OCI-LY1 (cell line): ENCODE data around the gene CTIF.
A peak's percentile ranks its signal among the peaks of the same experiment; 100 is the strongest.

Experiments
- H2AFZ ChIP-seq: fragments of 200-600 bp; sonication (generic), shearing (Covaris generic); 2 replicates; pipeline ENCODE4 v1.6.0; 2014; ENCODE audit warnings: antibody characterized with exemption, mild to moderate bottlenecking, low read length
- H3F3A ChIP-seq: fragments of 200-600 bp; sonication (generic), shearing (Covaris generic); 2 replicates; pipeline ENCODE4 v1.6.0; 2014; ENCODE audit warnings: mild to moderate bottlenecking, antibody characterized with exemption, low read length, moderate library complexity; ENCODE audit not compliant: insufficient read depth
- H3K27ac ChIP-seq: fragments of 200-600 bp; sonication (generic); 2 replicates; pipeline ENCODE4 v1.5.1; 2014; ENCODE audit warnings: low read length, mixed run types, mild to moderate bottlenecking, low read depth; ENCODE audit not compliant: poor library complexity, severe bottlenecking
- H3K27me3 ChIP-seq: fragments of 200-600 bp; sonication (generic); 2 replicates; pipeline ENCODE4 v1.6.0; 2014; ENCODE audit warnings: antibody characterized with exemption, mild to moderate bottlenecking, low read length, moderate library complexity; ENCODE audit not compliant: insufficient read depth
- H3K36me3 ChIP-seq: fragments of 200-600 bp; sonication (generic); 2 replicates; pipeline ENCODE4 v1.6.1; 2014; ENCODE audit warnings: mild to moderate bottlenecking, antibody characterized with exemption, low read length, moderate library complexity, mixed read lengths; ENCODE audit not compliant: insufficient read depth
- H3K4me1 ChIP-seq: fragments of 200-600 bp; sonication (generic); 2 replicates; pipeline ENCODE4 v1.5.1; 2014; ENCODE audit warnings: mild to moderate bottlenecking, low read length, moderate library complexity; ENCODE audit not compliant: insufficient read depth, severe bottlenecking
- H3K4me2 ChIP-seq: fragments of 200-600 bp; sonication (generic), shearing (Covaris generic); 2 replicates; pipeline ENCODE4 v1.6.1; 2014; ENCODE audit warnings: low read length
- H3K4me3 ChIP-seq: fragments of 200-600 bp; sonication (generic); 2 replicates; pipeline ENCODE4 v1.5.1; 2014; ENCODE audit warnings: low read length, low read depth, mild to moderate bottlenecking, mixed read lengths; ENCODE audit not compliant: poor library complexity, severe bottlenecking
- H3K79me2 ChIP-seq: fragments of 200-600 bp; shearing (Covaris generic); 2 replicates; pipeline ENCODE4 v1.6.1; 2016; ENCODE audit warnings: mixed run types, low read length, mixed read lengths; ENCODE audit not compliant: insufficient read depth
- H3K9ac ChIP-seq: fragments of 200-600 bp; sonication (generic), shearing (Covaris generic); 2 replicates; pipeline ENCODE4 v1.6.1; 2014; ENCODE audit warnings: mild to moderate bottlenecking, low read length, mixed read lengths
- H3K9me2 ChIP-seq: fragments of 200-600 bp; sonication (generic), shearing (Covaris generic); 2 replicates; pipeline ENCODE4 v1.6.1; 2014; ENCODE audit warnings: low read depth, mild to moderate bottlenecking, low read length, mixed read lengths
- H3K9me3 ChIP-seq: fragments of 200-600 bp; shearing (Covaris generic); 2 replicates; pipeline ENCODE4 v1.6.1; 2014; ENCODE audit warnings: low read length, mixed read lengths
- H4K20me1 ChIP-seq: fragments of 200-600 bp; sonication (generic), shearing (Covaris generic); 2 replicates; pipeline ENCODE4 v1.6.0; 2016; ENCODE audit warnings: mild to moderate bottlenecking, low read length; ENCODE audit not compliant: insufficient read depth
- CTCF ChIP-seq: fragments of 200-600 bp; sonication (generic), shearing (Covaris generic); IDR thresholded peaks from 2 replicates; pipeline ENCODE4 v1.5.1; 2017; ENCODE audit warnings: mild to moderate bottlenecking, antibody characterized with exemption, low read length, moderate library complexity, mixed read lengths
- EZH2 ChIP-seq: fragments of 200-600 bp; sonication (generic), shearing (Covaris generic); IDR thresholded peaks from 2 replicates; pipeline ENCODE4 v1.8.0; 2017; ENCODE audit warnings: borderline replicate concordance, mixed run types, mild to moderate bottlenecking, antibody characterized with exemption, low read length, moderate library complexity, mixed read lengths

Gene CTIF

GRCh38 chr18:48785091-48785614 lies 246.3 kb downstream of the CTIF start:
- no peak overlapping the region for H3K9ac ChIP-seq
- no peaks in the 10 kb centered on the region for H3K9me2 ChIP-seq
- peaks cover 9% of the 10 kb centered on the region for H3K27me3 ChIP-seq
- TF ChIP-seq CTCF: no peak
- no peak for TF ChIP-seq EZH2
- H3K4me3 ChIP-seq: no peak overlapping the region
- no peaks in the 10 kb centered on the region for H4K20me1 ChIP-seq
- H3K4me1 ChIP-seq: peaks cover 22% of the 10 kb centered on the region
- H3K27ac ChIP-seq: no peak overlapping the region
- no peaks in the 10 kb centered on the region for H3K79me2 ChIP-seq
- H3K4me2 ChIP-seq: peak overlapping the region; percentile 20; the same call in 1 of the 2 replicates
- H3K9me3 ChIP-seq: no peaks in the 10 kb centered on the region
- no peaks in the 10 kb centered on the region for H3K36me3 ChIP-seq
- no peak overlapping the region for H2AFZ ChIP-seq
- no peaks in the 10 kb centered on the region for H3F3A ChIP-seq

GRCh38 chr18:48785736-48786454 lies 247.1 kb downstream of the CTIF start:
- no peaks in the 10 kb centered on the region for H3K79me2 ChIP-seq
- no peaks in the 10 kb centered on the region for H3F3A ChIP-seq
- no peak overlapping the region for H2AFZ ChIP-seq
- H3K9ac ChIP-seq: no peak overlapping the region
- peaks cover 22% of the 10 kb centered on the region for H3K4me1 ChIP-seq
- H3K36me3 ChIP-seq: no peaks in the 10 kb centered on the region
- no peaks in the 10 kb centered on the region for H3K9me2 ChIP-seq
- no peak for TF ChIP-seq EZH2
- TF ChIP-seq CTCF: no peak
- no peaks in the 10 kb centered on the region for H4K20me1 ChIP-seq
- no peak overlapping the region for H3K27ac ChIP-seq
- H3K9me3 ChIP-seq: no peaks in the 10 kb centered on the region
- peaks cover 13% of the 10 kb centered on the region for H3K27me3 ChIP-seq
- H3K4me3 ChIP-seq: no peak overlapping the region
- no peak overlapping the region for H3K4me2 ChIP-seq

GRCh38 chr18:48786455-48787202 lies 247.8 kb downstream of the CTIF start:
- Histone ChIP-seq H3K9me2 (no peaks in the 10 kb centered on the region), H3K27me3 (peaks cover 13% of the 10 kb centered on the region), H3K9me3 (no peaks in the 10 kb centered on the region), H3K36me3 (no peaks in the 10 kb centered on the region), H3K27ac (no peak overlapping the region), H3K4me2 (no peak overlapping the region), H3K9ac (no peak overlapping the region), H3K4me1 (peaks cover 22% of the 10 kb centered on the region), H3K79me2 (no peaks in the 10 kb centered on the region), H2AFZ (no peak overlapping the region), H3F3A (no peaks in the 10 kb centered on the region), H3K4me3 (no peak overlapping the region), H4K20me1 (no peaks in the 10 kb centered on the region)
- TF ChIP-seq CTCF: no peak
- no peak for TF ChIP-seq EZH2
